ENCODE results near the gene AMOTL2.

Gene AMOTL2

GRCh38 chr3:134359121-134360010, 14.9 kb downstream of the AMOTL2 start:
- DNase-seq: no peak
- H2BK5ac ChIP-seq (ENCODE audit: low read depth, low read length, poor library complexity, severe bottlenecking): no peak overlapping the region
- H3K9me3 ChIP-seq (ENCODE audit: control insufficient read depth, low read length): no peaks in the 10 kb centered on the region
- peak overlapping the region; percentile 50 for H2AK5ac ChIP-seq (ENCODE audit: low read length, severe bottlenecking)
- H3K4me1 ChIP-seq (ENCODE audit: control insufficient read depth, insufficient read depth, low read depth, low read length): peaks cover 73% of the 10 kb centered on the region
- no peak overlapping the region for H3K4me2 ChIP-seq (ENCODE audit: low read length, poor library complexity, severe bottlenecking)
- H4K8ac ChIP-seq (ENCODE audit: low read length): peak overlapping the region; percentile 10
- peaks cover 82 to 87% of the 10 kb centered on the region in 2 experiments for H3K36me3 ChIP-seq (ENCODE audit: control insufficient read depth in 1 of 2, insufficient read depth in 2 of 2, low read depth in 1 of 2, low read length in 2 of 2)
- H3K23ac ChIP-seq (ENCODE audit: low read length in 2 of 2): no peak overlapping the region
- H2BK120ac ChIP-seq (ENCODE audit: low read depth, low read length): no peak overlapping the region
- peak overlapping the region in 1 of 2 experiments; percentile 76 for H3K14ac ChIP-seq (ENCODE audit: low read length in 2 of 2)
- no peak overlapping the region for H2BK15ac ChIP-seq (ENCODE audit: low read depth, poor library complexity, severe bottlenecking)
- peak overlapping the region; percentile 78 for H3K9ac ChIP-seq (ENCODE audit: low read length)
- H3K4me3 ChIP-seq (ENCODE audit: insufficient read depth in 1 of 2, low read depth in 1 of 2, low read length in 2 of 2): no peak overlapping the region
- peak overlapping the region; percentile 98 for H3K27ac ChIP-seq (ENCODE audit: low read length, poor library complexity, severe bottlenecking)
- H3K27me3 ChIP-seq (ENCODE audit: control insufficient read depth in 1 of 2, insufficient read depth in 1 of 2, low read length in 2 of 2): no peaks in the 10 kb centered on the region
- H2AFZ ChIP-seq (ENCODE audit: low read depth, low read length): no peak overlapping the region
- peaks cover 2% of the 10 kb centered on the region for H3K79me1 ChIP-seq (replicated peaks; ENCODE audit: low read length, poor library complexity, severe bottlenecking)
- peak overlapping the region in 1 of 2 experiments; percentile 56 for H2BK12ac ChIP-seq (ENCODE audit: low read length in 2 of 2)
- WGBS: 97% methylated on average over 13 of the region's 13 CpGs
- no peak overlapping the region for H4K91ac ChIP-seq (ENCODE audit: low read length)
- H3K18ac ChIP-seq (ENCODE audit: low read depth in 1 of 2, low read length in 2 of 2): peak overlapping the region in 1 of 2 experiments; percentile 50
- H3K4ac ChIP-seq (ENCODE audit: low read depth in 1 of 2, low read length in 2 of 2): no peak overlapping the region

DNA sequence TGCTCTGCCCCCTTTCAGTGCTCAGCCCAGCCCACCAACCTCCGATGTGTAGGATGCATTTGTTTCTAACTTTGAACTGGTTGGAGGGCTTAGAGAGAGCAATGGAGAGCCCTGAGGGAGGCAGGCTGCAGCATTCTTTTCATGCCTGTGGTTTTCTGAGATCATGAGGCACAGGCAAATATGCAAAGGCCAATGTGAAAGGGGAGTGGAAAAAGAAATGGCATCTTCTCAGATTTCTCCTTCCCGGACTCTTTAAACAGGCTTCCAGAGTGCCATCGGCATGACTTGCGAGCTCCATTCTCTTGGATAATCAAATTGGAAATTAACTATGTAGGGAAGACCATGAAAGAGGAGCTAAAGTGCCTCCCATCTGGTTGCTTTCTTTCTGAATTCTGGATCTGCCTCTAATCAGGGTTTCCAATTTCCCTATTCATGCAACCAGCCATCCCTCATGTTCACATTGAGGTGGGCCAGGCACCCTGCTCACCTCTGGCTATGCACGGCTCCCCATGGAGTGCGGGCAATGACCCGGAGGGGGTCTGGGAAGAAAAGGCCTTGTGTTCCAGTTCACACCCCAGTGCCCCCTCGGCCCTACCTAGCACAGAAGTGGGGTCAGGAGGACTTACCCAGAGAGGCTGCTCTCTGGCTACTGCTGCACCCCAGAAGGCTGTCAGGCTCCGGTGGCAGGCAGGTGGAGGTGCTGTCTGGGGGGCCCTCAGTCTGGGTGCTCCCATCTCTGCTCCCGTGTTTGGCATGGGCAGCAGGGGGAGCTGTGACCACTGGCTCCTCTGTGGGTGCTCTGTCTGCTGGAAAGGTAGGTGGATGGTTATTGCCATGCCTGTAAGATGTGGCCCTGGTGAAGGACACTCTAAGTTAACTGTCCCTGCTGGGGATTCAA, 16.1 kb downstream of the AMOTL2 start:
- Histone ChIP-seq H3K9me3 (ENCODE audit: control insufficient read depth, low read length) (no peaks in the 10 kb centered on the region), H3K18ac (ENCODE audit: low read depth in 1 of 2, low read length in 2 of 2) (peak overlapping the region; percentile 91 to 97), H3K23ac (ENCODE audit: low read length in 2 of 2) (peak overlapping the region in 1 of 2 experiments; percentile 93), H3K27me3 (ENCODE audit: control insufficient read depth in 1 of 2, insufficient read depth in 1 of 2, low read length in 2 of 2) (no peaks in the 10 kb centered on the region), H3K27ac (ENCODE audit: low read length, poor library complexity, severe bottlenecking) (peak overlapping the region; percentile 98), H2AFZ (ENCODE audit: low read depth, low read length) (no peak overlapping the region), H3K79me1 (replicated peaks; ENCODE audit: low read length, poor library complexity, severe bottlenecking) (peaks cover 2% of the 10 kb centered on the region), H4K91ac (ENCODE audit: low read length) (peak overlapping the region; percentile 85), H2BK120ac (ENCODE audit: low read depth, low read length) (peak overlapping the region; percentile 81), H2BK12ac (ENCODE audit: low read length in 2 of 2) (peak overlapping the region; percentile 90 to 99), H2BK5ac (ENCODE audit: low read depth, low read length, poor library complexity, severe bottlenecking) (peak overlapping the region; percentile 69), H3K4ac (ENCODE audit: low read depth in 1 of 2, low read length in 2 of 2) (peak overlapping the region; percentile 94 to 95), H2AK5ac (ENCODE audit: low read length, severe bottlenecking) (peak overlapping the region; percentile 91), H3K4me1 (ENCODE audit: control insufficient read depth, insufficient read depth, low read depth, low read length) (peaks cover 76% of the 10 kb centered on the region), H4K8ac (ENCODE audit: low read length) (peak overlapping the region; percentile 81), H3K4me3 (ENCODE audit: insufficient read depth in 1 of 2, low read depth in 1 of 2, low read length in 2 of 2) (peak overlapping the region in 1 of 2 experiments; percentile 2), H3K4me2 (ENCODE audit: low read length, poor library complexity, severe bottlenecking) (no peak overlapping the region), H3K9ac (ENCODE audit: low read length) (peak overlapping the region; percentile 78), H2BK15ac (ENCODE audit: low read depth, poor library complexity, severe bottlenecking) (peak overlapping the region; percentile 76), H3K14ac (ENCODE audit: low read length in 2 of 2) (peak overlapping the region in 1 of 2 experiments; percentile 96), H3K36me3 (ENCODE audit: control insufficient read depth in 1 of 2, insufficient read depth in 2 of 2, low read depth in 1 of 2, low read length in 2 of 2) (peaks cover 83 to 91% of the 10 kb centered on the region in 2 experiments)
- DNase-seq: peak; percentile 96
- WGBS: 53% methylated on average over 9 of the region's 10 CpGs

DNA sequence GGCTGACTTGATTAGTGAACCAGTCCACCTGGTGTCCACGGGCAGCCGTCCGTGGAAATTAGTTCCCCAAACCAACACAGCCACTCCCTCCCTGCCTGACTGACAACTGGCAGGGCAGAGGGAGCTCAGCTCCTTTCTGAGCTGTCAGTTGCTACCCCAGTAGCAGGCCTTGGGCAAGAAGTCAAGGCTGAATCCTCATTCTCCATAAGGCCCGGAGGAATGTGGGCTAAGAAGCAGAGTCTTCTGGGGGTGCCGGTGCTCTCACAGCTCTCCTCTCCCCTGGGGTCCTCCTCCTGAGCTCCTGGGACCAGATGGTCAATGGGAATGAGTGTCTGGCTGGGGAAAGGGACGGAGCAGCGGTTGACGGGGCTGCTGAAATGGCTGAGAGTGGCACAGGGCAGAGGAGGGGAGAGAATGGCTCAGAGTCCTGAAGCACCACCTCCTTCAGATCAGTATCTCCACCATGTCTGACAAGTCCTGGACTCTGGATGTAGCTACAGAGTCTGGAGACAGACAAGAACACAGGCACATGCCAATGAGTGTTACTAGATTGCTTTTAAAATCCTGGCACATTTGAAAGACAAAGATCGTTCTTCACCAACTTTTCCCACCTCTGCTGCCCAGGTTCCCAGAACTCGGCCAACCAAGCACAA, 16.9 kb downstream of the AMOTL2 start:
- no peak overlapping the region for H2AFZ ChIP-seq (ENCODE audit: low read depth, low read length)
- peak overlapping the region; percentile 96 for H4K91ac ChIP-seq (ENCODE audit: low read length)
- H3K4me3 ChIP-seq (ENCODE audit: insufficient read depth in 1 of 2, low read depth in 1 of 2, low read length in 2 of 2): peak overlapping the region in 1 of 2 experiments; percentile 2
- peak overlapping the region; percentile 78 for H3K9ac ChIP-seq (ENCODE audit: low read length)
- no peaks in the 10 kb centered on the region for H3K27me3 ChIP-seq (ENCODE audit: control insufficient read depth in 1 of 2, insufficient read depth in 1 of 2, low read length in 2 of 2)
- peak overlapping the region; percentile 96 for H3K27ac ChIP-seq (ENCODE audit: low read length, poor library complexity, severe bottlenecking)
- no peak for DNase-seq
- H3K9me3 ChIP-seq (ENCODE audit: control insufficient read depth, low read length): no peaks in the 10 kb centered on the region
- peak overlapping the region in 1 of 2 experiments; percentile 84 for H3K23ac ChIP-seq (ENCODE audit: low read length in 2 of 2)
- peak overlapping the region in 1 of 2 experiments; percentile 86 for H3K14ac ChIP-seq (ENCODE audit: low read length in 2 of 2)
- H3K79me1 ChIP-seq (replicated peaks; ENCODE audit: low read length, poor library complexity, severe bottlenecking): peaks cover 2% of the 10 kb centered on the region
- H4K8ac ChIP-seq (ENCODE audit: low read length): peak overlapping the region; percentile 33
- peak overlapping the region; percentile 86 for H2AK5ac ChIP-seq (ENCODE audit: low read length, severe bottlenecking)
- 74% methylated on average over 8 of the region's 10 CpGs for WGBS
- H2BK12ac ChIP-seq (ENCODE audit: low read length in 2 of 2): peak overlapping the region; percentile 90 to 99
- peaks cover 81 to 84% of the 10 kb centered on the region in 2 experiments for H3K36me3 ChIP-seq (ENCODE audit: control insufficient read depth in 1 of 2, insufficient read depth in 2 of 2, low read depth in 1 of 2, low read length in 2 of 2)
- peak overlapping the region; percentile 96 for H2BK15ac ChIP-seq (ENCODE audit: low read depth, poor library complexity, severe bottlenecking)
- peak overlapping the region; percentile 22 for H2BK120ac ChIP-seq (ENCODE audit: low read depth, low read length)
- H3K4ac ChIP-seq (ENCODE audit: low read depth in 1 of 2, low read length in 2 of 2): peak overlapping the region; percentile 85 to 95
- peak overlapping the region; percentile 82 to 91 for H3K18ac ChIP-seq (ENCODE audit: low read depth in 1 of 2, low read length in 2 of 2)
- no peak overlapping the region for H3K4me2 ChIP-seq (ENCODE audit: low read length, poor library complexity, severe bottlenecking)
- H2BK5ac ChIP-seq (ENCODE audit: low read depth, low read length, poor library complexity, severe bottlenecking): peak overlapping the region; percentile 91
- H3K4me1 ChIP-seq (ENCODE audit: control insufficient read depth, insufficient read depth, low read depth, low read length): peaks cover 75% of the 10 kb centered on the region
